ENCODE data around the gene SFXN1.

SFXN1 gene

DNA sequence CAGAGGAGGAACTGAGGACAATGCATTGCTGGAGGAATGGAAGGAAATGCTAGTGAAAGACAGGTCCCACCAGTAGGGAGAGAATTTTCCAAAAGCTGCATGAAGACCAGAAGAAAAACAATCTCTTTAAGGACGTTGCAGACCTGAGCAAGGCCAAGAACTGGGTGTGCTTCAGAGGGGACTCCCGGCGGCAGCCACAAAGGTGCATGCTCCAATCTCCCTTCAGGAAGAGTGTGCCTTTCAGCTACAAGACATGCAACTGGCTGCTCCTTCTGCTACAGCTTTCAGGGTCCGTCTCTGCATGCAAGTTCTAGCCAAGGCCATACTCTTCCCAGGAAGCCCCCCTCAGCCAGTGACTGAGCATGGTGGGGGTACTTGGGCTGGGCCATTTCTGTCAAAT is 62.9 kb downstream of the SFXN1 start:
- DNase-seq (ENCODE audit: low read depth): no peak

GRCh38 chr5:175542232-175542965 is 64.0 kb downstream of the SFXN1 start:
- no peak overlapping the region for H3K4me3 ChIP-seq (ENCODE audit: low read length)
- TF ChIP-seq, protein P1, sequence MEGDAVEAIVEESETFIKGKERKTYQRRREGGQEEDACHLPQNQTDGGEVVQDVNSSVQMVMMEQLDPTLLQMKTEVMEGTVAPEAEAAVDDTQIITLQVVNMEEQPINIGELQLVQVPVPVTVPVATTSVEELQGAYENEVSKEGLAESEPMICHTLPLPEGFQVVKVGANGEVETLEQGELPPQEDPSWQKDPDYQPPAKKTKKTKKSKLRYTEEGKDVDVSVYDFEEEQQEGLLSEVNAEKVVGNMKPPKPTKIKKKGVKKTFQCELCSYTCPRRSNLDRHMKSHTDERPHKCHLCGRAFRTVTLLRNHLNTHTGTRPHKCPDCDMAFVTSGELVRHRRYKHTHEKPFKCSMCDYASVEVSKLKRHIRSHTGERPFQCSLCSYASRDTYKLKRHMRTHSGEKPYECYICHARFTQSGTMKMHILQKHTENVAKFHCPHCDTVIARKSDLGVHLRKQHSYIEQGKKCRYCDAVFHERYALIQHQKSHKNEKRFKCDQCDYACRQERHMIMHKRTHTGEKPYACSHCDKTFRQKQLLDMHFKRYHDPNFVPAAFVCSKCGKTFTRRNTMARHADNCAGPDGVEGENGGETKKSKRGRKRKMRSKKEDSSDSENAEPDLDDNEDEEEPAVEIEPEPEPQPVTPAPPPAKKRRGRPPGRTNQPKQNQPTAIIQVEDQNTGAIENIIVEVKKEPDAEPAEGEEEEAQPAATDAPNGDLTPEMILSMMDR (conservative IDR thresholded peaks at IDR 0.05; ENCODE audit: low read depth, low read length): no peak
- no peak for DNase-seq (ENCODE audit: low read depth)

More for the DNA sequence above, 62.9 kb downstream of the SFXN1 start:
- no peak overlapping the region for H3K4me3 ChIP-seq (ENCODE audit: low read length)
- TF ChIP-seq, protein P1 (conservative IDR thresholded peaks at IDR 0.05; ENCODE audit: low read depth, low read length): no peak

- DNase-seq (ENCODE audit: low read depth): no peak
- TF ChIP-seq, protein P1 (conservative IDR thresholded peaks at IDR 0.05; ENCODE audit: low read depth, low read length): no peak
- no peak overlapping the region for H3K4me3 ChIP-seq (ENCODE audit: low read length)
These were observed 64.5 kb downstream of the SFXN1 start for GRCh38 chr5:175542966-175543235.

- TF ChIP-seq, protein P1 (conservative IDR thresholded peaks at IDR 0.05; ENCODE audit: low read depth, low read length): no peak
- no peak overlapping the region for H3K4me3 ChIP-seq (ENCODE audit: low read length)
- no peak for DNase-seq (ENCODE audit: low read depth)
These were observed 65.8 kb downstream of the SFXN1 start for GRCh38 chr5:175544108-175544511.

DNA sequence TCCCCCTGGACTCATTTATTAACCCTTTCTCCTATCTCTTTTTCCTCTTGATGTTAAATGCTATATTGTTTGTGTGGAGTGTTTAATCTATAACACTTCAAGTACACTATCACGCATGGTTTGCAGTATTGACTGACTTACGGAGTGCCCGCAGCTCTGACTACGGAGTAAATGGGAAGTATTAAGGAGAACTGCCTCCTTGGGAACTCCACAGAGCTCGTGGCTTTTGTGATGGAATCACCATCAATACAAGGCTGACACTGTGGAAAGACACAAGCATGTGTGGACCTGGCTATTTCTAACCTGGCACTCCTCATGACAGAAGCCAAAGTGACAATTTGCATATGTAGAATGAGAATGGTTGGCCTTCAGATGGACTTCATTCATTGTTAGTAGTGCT is 66.2 kb downstream of the SFXN1 start:
- TF ChIP-seq, protein P1 (conservative IDR thresholded peaks at IDR 0.05; ENCODE audit: low read depth, low read length): no peak
- DNase-seq (ENCODE audit: low read depth): no peak
- H3K4me3 ChIP-seq (ENCODE audit: low read length): no peak overlapping the region

GRCh38 chr5:175547842-175548241 is 69.5 kb downstream of the SFXN1 start:
- no peak overlapping the region for H3K4me3 ChIP-seq (ENCODE audit: low read length)
- DNase-seq (ENCODE audit: low read depth): no peak
- TF ChIP-seq, protein P1 (conservative IDR thresholded peaks at IDR 0.05; ENCODE audit: low read depth, low read length): no peak

DNA sequence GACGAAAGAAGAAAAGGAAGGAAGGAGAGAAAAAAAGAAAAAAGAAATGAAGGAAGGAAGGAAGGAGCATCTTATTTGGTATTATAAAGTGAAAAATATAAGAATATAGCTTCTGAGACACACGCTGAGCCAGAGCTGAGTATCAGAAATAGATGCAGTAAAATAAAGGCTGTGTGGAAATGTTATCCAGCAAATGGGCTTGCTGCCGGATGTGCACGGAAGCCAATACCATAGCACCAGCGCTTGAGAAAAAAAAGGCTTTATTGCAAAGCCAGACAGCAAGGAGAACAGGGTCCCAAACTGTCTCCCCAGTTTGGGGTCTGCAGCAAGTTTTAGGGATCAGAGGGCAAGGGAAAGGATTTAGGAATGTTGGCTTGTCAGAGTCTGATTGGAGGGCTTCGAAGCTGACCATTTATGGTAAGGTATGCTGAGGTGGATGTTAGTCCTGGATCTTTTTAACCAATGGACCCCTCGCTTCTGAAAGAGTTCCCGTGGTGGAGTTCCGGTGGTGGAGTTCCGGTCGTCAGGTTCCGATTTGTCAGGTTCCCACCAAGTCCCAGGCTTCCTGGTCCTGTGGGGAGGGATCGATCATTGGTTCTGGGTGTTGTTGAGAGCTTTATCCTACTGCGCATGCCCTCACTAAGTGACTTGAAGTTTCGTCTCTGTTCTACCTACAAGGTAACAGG is 70.4 kb downstream of the SFXN1 start:
- TF ChIP-seq, protein P1 (conservative IDR thresholded peaks at IDR 0.05; ENCODE audit: low read depth, low read length): no peak
- no peak overlapping the region for H3K4me3 ChIP-seq (ENCODE audit: low read length)
- no peak for DNase-seq (ENCODE audit: low read depth)

Measured in retinal pigment epithelial cell (primary cell).